Stimulated activated naive CD8-positive, alpha-beta T cell treated with anti-CD3 and anti-CD28 coated beads, Interleukin-15, Interleukin-2, amounts not matched to agents 100 U/mL and 50 U/mL, for 24 hours (primary cell): ENCODE measurements around the gene P2RY14.
"Not testable (repeated sequence)": the region's sequence is repeated elsewhere in the genome, so short reads cannot be mapped to it uniquely, and the experiment has no call there.

Experiments used
- ATAC-seq: fragments of 150-1000 bp; cut with Tn5 transposase; one replicate; pipeline ENCODE4 v1.10.0; 2021
- DNase-seq: peaks from one replicate; pipeline ENCODE4 v3.0.0; 2021

The P2RY14 gene

DNA sequence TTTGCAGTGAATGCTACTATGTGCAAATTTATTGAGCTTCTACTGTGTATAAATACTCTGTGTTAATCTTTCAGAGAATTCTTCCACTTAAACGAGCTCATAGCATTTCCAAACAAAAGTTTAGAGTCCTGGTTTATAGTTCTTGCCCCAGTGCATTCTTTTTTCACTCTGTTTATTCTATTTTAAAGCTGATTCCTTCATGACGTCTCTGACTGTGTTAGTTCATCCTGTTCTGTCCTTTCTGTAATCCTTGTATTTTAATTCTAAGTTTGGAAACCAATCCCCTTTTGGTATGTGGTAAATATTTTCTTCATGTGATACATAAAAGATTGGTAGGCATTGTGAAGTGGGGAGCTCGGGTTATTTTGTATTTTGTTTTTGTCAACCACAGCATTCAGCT is 18.7 kb downstream of the P2RY14 start:
- DNase-seq = no peak
- no peak for ATAC-seq

- DNase-seq (no peak), ATAC-seq (no peak)
Measured at GRCh38 chr3:151256749-151257148, 21.6 kb downstream of the P2RY14 start.

DNA sequence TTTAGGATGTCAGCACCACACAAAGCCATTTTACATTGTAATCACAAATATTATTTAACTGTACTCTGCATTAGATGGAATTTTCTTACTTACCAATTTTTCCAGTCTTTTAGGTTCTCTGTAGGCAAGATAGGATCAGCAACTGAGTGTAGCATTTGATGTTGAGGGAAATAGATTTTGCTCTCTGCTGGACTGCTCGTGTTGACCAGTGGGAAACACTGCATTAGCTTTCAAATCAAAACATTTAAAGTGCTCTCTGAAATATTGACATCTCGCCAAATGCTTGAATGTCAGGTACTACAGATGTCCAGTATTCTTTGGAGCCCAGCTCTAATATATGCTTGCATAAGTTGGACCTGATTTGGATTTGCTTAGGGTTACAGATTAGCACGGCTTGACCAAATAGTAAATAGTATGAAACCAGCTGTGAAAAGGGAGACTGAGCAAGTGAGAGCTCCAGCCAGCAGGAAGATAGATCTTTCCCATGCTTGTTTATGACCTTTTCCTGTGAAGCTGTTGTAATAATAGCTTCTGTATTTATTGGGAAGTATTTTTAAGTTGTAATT is 29.5 kb downstream of the P2RY14 start:
- DNase-seq (no peak), ATAC-seq (no peak)

DNA sequence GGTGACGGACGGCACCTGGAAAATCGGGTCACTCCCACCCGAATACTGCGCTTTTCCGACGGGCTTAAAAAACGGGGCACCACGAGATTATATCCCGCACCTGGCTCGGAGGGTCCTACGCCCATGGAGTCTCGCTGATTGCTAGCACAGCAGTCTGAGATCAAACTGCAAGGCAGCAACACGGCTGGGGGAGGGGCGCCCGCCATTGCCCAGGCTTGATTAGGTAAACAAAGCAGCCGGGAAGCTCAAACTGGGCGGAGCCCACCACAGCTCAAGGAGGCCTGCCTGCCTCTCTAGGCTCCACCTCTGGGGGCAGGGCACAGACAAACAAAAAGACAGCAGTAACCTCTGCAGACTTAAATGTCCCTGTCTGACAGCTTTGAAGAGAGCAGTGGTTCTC is 36.3 kb downstream of the P2RY14 start:
- ATAC-seq, DNase-seq: not testable (repeated sequence)

DNA sequence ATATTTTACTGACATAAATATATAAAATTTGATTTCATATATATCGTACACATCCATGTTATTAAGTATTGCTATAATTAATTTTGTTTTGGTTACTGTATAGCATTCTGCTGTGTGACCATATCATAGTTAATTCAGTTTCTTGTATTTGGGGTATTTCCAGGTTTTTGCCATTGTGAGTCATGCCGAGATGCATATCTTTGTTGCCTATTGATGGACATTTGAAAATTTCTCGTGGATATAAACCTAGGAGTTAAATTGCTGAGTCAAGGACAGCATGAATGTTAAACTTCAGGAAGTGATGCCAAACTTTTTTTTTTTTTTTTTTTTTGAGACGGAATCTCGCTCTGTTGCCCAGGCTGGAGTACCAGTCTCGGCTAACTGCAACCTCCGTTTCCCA is 41.6 kb downstream of the P2RY14 start:
- no peak for ATAC-seq
- no peak for DNase-seq

DNA sequence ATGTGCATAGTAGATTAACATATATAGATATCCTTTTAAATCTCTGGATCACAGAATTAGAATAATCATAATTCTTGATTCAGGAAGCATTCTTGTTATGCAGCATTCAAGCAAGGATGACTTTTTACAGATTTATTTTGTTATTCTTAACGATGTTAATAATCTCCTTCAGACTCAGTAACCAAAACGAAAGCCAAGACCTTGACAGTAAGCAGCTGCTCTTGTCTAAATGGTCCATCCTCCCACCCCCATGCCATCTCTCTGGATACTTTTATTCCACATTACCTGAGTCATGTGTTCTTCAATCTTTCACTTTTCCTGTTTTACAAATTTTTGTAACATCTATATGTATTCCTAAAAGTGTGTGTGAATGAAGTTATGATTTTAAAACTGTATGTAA is 42.0 kb downstream of the P2RY14 start:
- ATAC-seq (no peak), DNase-seq (no peak)

GRCh38 chr3:151234825-151235224 is 43.5 kb downstream of the P2RY14 start:
- no peak for ATAC-seq
- DNase-seq = no peak

GRCh38 chr3:151232991-151233390 is 45.4 kb downstream of the P2RY14 start:
- no peak for ATAC-seq
- DNase-seq = no peak

- not testable (repeated sequence) for DNase-seq, ATAC-seq
Measured at GRCh38 chr3:151232403-151232802, 45.9 kb downstream of the P2RY14 start.

DNA sequence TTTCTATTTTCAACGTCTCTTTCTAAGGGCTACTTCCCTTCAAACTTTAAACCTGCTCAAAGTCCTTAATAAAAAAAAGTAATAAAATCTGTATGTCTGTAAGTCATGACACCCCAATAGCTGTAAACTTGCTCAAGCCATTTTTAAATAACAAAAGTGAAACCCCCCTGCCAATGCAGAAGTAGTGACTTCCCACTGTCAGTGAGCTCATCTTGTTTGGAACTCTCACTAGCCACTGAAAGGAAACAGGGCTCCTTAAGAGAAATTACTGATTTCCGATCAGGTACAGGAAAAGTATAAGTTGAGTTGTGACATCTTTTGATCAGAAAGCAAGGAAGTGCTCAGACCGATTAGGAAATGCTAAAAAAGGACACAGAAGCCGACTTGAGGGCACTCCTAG is 47.7 kb downstream of the P2RY14 start:
- ATAC-seq (no peak), DNase-seq (no peak)

DNA sequence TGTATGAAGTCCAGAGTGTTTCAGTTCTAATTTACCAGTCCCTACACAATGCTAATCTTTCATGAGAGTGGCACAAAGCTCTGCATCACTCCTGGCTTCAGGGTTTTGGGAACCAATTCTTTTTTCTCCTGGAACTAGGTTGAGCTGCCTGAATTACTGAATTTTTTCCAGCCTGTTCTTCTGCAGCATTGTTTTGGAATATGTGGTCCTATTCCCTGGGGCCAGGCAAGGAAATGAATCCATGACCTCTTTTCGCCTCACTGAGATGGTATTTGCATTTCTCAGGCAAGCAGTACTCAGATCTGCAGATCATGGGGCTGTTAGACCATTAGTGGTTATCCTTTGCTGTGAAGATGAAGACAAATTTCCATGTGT is 49.7 kb downstream of the P2RY14 start:
- DNase-seq (no peak), ATAC-seq (no peak)

- DNase-seq (peak; percentile 81), ATAC-seq (peak; percentile 60)
Measured at GRCh38 chr3:151227807-151228665, 50.3 kb downstream of the P2RY14 start.

- peak; percentile 10 for ATAC-seq
- DNase-seq = no peak
Measured at GRCh38 chr3:151227266-151227806, 51.0 kb downstream of the P2RY14 start.

GRCh38 chr3:151226825-151227224 is 51.5 kb downstream of the P2RY14 start:
- no peak for DNase-seq
- ATAC-seq = no peak

DNA sequence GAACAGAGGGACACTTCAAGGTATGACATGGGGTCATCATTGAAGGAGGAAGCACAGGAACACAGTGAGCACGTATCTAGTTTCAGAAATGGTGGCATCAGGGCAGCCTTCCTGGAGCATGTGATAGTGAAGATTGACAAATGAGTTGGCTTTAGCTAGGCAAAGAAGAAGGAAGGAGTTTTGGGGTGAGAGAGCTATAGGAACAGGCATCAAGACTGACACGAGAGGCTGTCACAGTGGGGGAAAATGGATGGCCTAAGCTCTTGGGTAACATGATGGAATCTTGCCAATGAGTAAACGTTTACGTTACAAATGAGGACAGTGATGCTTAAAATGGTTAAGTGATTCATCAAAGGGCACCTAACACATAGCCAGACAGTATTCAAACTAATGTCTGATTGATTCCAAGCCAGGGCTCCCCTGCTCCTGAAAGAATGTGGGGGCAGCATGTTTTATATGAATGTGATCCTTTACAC is 52.2 kb downstream of the P2RY14 start:
- DNase-seq = no peak
- peak; percentile 70 for ATAC-seq

DNA sequence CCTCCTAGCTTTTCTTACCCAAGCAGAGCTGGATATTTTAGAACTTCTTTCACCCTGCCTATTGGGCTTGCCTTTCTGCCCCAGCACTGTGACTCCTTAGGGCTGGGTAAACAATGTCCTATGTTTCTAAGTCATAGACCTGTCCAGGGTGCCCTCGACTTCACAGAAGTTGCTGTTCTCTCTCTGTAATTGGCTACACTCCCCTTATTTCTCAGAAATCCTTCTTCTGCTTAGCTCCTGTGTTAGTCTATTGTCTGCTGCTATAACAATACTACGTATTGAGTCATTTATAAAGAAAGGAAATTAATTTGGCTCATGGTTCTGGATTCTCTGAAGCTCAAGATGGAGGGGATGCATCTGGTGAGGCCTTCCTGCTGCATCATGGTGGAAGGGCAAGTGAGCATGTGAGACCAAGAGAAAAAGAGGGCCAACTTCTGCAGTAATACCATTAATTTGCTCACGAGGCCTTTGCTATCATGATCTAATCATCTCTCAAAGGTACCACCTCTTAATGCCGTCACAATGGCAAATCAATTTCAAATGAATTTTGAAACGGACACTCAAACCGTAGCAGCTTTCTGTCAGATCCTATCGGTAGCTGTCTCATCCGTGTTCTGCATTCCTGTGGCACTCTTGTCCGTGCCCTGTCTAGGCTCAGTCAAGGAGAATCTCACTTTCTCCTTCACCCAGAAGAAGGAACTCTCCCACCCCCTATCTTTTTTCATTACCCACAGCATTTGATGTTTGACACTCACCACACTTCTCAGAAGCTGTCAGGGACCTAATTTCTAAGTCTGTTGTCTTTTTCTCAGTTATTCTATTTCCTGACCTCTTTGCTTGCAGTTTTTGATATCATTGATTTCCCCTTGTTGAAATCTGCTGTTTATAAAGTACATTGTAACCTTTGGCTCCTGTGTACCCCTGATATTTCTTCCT is 53.0 kb downstream of the P2RY14 start:
- ATAC-seq (peak; percentile 20), DNase-seq (no peak)

DNA sequence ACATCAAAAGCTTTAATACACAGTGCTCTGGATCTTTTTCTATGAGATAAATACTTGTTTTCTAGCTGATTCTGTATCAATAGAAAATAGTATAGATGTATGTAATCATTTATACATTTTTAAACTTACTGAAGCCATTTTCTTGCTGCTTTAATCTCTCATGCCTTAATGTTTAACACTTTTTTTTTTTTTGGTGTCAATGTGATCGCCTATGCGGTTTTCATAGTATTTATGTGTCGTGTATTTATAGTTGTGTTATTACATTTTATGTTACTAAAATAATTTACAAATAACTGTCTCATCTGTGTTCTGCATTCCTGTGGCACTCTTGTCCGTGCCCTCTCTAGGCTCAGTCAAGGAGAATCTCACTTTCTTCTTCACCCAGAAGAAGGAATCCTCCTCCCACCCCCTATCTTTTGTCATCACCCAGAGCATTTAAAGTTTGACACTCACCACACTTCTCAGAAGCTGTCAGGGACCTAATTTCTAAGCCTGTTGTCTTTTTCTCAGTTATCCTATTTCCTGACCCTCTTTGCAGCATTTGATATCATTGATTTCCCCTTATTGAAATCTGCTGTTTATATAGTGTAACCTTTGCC is 54.0 kb downstream of the P2RY14 start:
- ATAC-seq = no peak
- DNase-seq = no peak

GRCh38 chr3:151219056-151219455 is 59.3 kb downstream of the P2RY14 start:
- DNase-seq (no peak), ATAC-seq (peak; percentile 81)

GRCh38 chr3:151218136-151218535 is 60.2 kb downstream of the P2RY14 start:
- ATAC-seq (no peak), DNase-seq (no peak)

- DNase-seq (no peak), ATAC-seq (peak; percentile 56)
Measured at GRCh38 chr3:151216641-151217607, 61.4 kb downstream of the P2RY14 start.

GRCh38 chr3:151214459-151214858 is 63.9 kb downstream of the P2RY14 start:
- DNase-seq (no peak), ATAC-seq (no peak)
